Measurements from ENCODE around the gene PPM1H. TPM values are rescaled to one million over a fixed set of nuclear protein-coding genes. Genes with fewer than 3 reads are reported as not detected.

PPM1H gene
- total and polyA plus RNA-seq, 7 donors, result 0.92 to 4.3 (median 3.0) TPM

DNA sequence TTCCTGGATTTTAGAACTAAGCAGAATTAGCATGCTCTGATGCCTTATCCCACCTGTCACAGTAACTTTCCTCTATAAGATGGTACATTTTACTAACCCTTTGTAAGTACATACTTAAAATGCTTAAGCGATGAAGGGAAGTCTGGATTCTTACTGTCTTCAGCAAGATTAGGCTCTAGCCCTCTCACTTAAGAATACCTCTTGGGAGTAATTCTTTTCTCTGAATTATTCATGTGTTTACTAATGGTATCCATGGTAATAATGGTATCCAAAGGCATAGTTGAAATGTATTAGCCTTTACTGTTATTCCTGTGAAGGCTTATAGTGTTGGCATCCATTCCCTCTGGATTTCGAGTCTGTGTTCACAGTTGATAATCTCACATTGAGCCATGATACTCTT is 291.5 kb downstream of the PPM1H start:
- WGBS, 2 donors, result 91 to 96% methylated on average over 2 of the region's 2 CpGs
- no peak for DNase-seq

DNA sequence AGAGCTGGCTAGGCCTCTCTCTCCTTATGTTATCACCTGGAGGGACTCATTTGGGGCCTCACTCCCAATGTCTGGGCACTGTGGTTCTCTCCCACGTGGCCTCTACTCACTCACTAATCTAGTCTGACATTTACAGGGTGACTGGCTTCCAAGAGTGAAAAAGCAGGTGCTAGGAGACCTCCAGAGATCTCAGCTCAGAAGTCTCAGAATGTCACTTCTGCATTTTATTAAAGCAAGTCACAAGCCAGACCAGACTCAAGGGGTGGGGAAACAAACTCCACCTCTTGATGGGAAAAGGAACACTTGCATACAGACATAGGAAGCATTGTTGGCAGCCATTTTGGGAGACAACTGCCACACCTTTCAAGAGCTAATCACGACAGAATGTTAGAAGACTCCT is 292.5 kb downstream of the PPM1H start:
- WGBS, 2 donors, result 68 to 86% methylated on average over 2 of the region's 2 CpGs
- Histone ChIP-seq H3K9me3 (no peaks in the 10 kb centered on the region), H3K27ac (no peak overlapping the region), H3K36me3 (no peaks in the 10 kb centered on the region), H3K4me1 (no peaks in the 10 kb centered on the region), H3K4me3 (no peak overlapping the region), H3K27me3 (no peaks in the 10 kb centered on the region)
- TF ChIP-seq POLR2AphosphoS5 (IDR thresholded peaks at IDR 0.05) (no peak), EP300 (IDR thresholded peaks at IDR 0.05) (no peak), POLR2A (IDR thresholded peaks at IDR 0.05) (no peak)
- TF ChIP-seq, protein P1, sequence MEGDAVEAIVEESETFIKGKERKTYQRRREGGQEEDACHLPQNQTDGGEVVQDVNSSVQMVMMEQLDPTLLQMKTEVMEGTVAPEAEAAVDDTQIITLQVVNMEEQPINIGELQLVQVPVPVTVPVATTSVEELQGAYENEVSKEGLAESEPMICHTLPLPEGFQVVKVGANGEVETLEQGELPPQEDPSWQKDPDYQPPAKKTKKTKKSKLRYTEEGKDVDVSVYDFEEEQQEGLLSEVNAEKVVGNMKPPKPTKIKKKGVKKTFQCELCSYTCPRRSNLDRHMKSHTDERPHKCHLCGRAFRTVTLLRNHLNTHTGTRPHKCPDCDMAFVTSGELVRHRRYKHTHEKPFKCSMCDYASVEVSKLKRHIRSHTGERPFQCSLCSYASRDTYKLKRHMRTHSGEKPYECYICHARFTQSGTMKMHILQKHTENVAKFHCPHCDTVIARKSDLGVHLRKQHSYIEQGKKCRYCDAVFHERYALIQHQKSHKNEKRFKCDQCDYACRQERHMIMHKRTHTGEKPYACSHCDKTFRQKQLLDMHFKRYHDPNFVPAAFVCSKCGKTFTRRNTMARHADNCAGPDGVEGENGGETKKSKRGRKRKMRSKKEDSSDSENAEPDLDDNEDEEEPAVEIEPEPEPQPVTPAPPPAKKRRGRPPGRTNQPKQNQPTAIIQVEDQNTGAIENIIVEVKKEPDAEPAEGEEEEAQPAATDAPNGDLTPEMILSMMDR (IDR thresholded peaks at IDR 0.05), result no peak
- intact Hi-C loops (cut with DNase I), result no loop called here
- DNase-seq, result no peak

More for the DNA sequence above, 291.5 kb downstream of the PPM1H start:
- Histone ChIP-seq H3K27me3 (no peaks in the 10 kb centered on the region), H3K9me3 (no peaks in the 10 kb centered on the region), H3K4me1 (no peaks in the 10 kb centered on the region), H3K4me3 (no peak overlapping the region), H3K27ac (no peak overlapping the region), H3K36me3 (no peaks in the 10 kb centered on the region)
- TF ChIP-seq POLR2AphosphoS5 (IDR thresholded peaks at IDR 0.05), result no peak
- TF ChIP-seq POLR2A (IDR thresholded peaks at IDR 0.05), result no peak
- TF ChIP-seq, protein P1 (IDR thresholded peaks at IDR 0.05), result no peak
- no peak for TF ChIP-seq EP300 (IDR thresholded peaks at IDR 0.05)
- intact Hi-C loops (cut with DNase I), result no loop called here

DNA sequence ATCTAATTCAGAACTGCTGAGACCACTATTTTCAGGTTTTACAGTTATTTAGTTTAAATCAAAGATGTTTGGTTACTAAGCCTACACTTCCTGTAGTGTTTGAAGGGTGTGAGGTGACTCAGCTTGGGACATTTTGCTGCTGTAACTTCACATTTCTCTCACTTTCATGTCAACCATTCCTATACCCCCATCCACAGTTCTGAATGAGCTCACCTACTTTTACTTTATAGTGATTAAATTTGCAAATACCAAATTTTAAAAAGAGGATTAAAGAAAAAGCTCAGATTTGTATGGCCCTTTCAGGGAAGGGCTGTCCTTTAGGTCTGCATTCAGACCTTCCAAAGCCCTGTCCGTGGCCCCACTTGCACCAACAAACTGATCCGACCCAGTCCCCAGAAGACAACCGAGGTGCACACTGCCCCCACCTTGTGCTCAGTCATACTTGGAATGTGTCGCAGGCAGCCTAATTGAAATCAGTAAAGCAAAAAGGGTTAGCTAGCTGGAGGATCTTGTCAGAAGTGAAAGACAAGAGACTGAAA is 294.0 kb downstream of the PPM1H start:
- intact Hi-C loops (cut with DNase I), result no loop called here
- no peaks in the 10 kb centered on the region for H3K9me3 ChIP-seq
- no peaks in the 10 kb centered on the region for H3K4me1 ChIP-seq
- no peak overlapping the region for H3K27ac ChIP-seq
- H3K36me3 ChIP-seq, result no peaks in the 10 kb centered on the region
- no peak for TF ChIP-seq POLR2AphosphoS5 (IDR thresholded peaks at IDR 0.05)
- TF ChIP-seq, protein P1 (IDR thresholded peaks at IDR 0.05), result no peak
- no peak for TF ChIP-seq POLR2A (IDR thresholded peaks at IDR 0.05)
- TF ChIP-seq EP300 (IDR thresholded peaks at IDR 0.05), result no peak
- no peak for DNase-seq
- whole genome bisulfite sequencing, 2 donors, result 80 to 81% methylated on average over 4 of the region's 4 CpGs
- H3K4me3 ChIP-seq, result no peak overlapping the region
- no peaks in the 10 kb centered on the region for H3K27me3 ChIP-seq

DNA sequence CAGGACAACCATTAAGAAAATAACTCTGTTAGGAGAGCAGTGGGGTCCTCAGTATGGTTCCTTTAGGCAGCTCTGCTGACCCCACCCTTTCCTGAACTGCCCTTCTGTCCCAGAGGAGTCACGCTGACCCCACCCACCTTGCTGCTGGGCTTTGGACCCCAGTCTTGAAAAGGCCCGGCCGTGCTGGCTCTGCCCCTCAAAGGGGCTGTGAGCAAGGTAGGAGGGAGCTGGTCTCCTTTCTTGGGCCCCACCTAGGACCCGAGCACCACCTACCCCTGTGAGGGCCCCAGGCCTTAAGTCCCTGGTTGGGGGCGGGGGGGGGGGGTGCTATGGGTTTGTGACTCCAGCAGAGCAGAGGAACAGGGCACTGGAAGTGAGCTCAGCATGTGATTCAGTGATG is 297.3 kb downstream of the PPM1H start:
- Histone ChIP-seq H3K4me1 (peaks cover 0 to 6% (median 4%) of the 10 kb centered on the region in 4 donors), H3K27ac (no peak overlapping the region), H3K4me3 (no peak overlapping the region), H3K9me3 (no peaks in the 10 kb centered on the region), H3K27me3 (no peaks in the 10 kb centered on the region), H3K36me3 (no peaks in the 10 kb centered on the region)
- 82 to 83% methylated on average over 5 of the region's 5 CpGs for WGBS, 2 donors
- intact Hi-C loops (cut with DNase I), result no loop called here
- no peak for DNase-seq
- TF ChIP-seq POLR2AphosphoS5 (IDR thresholded peaks at IDR 0.05) (no peak), POLR2A (IDR thresholded peaks at IDR 0.05) (no peak)
- TF ChIP-seq, protein P1 (IDR thresholded peaks at IDR 0.05), result no peak

DNA sequence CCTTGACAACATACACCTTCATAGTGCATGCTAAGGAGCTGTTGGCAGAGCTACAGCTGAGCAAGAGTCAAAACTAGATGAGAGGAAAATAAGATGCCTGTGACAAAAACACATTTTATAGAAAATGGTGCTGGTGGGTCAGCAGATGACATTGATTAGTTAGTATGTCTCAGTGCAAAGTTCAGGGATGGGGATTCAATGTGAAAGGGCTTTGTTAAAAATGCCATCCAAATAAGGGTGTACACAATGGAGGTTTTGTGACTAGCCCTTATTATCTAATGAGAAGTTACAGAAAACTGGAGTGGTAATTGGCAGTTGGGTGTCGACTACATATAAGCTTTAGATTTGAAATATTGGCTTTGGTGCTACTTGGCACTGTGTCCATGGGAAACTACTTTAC is 299.3 kb downstream of the PPM1H start:
- no peak overlapping the region for H3K27ac ChIP-seq
- no peaks in the 10 kb centered on the region for H3K9me3 ChIP-seq
- H3K36me3 ChIP-seq, result no peaks in the 10 kb centered on the region
- WGBS, 2 donors, result 79 to 84% methylated on average over 1 of the region's 1 CpG
- no peaks in the 10 kb centered on the region for H3K27me3 ChIP-seq
- peaks cover 0 to 20% (median 12%) of the 10 kb centered on the region in 4 donors for H3K4me1 ChIP-seq
- no peak overlapping the region for H3K4me3 ChIP-seq
- TF ChIP-seq POLR2A (IDR thresholded peaks at IDR 0.05), result no peak
- TF ChIP-seq, protein P1 (IDR thresholded peaks at IDR 0.05), result no peak
- TF ChIP-seq EP300 (IDR thresholded peaks at IDR 0.05), result no peak
- no peak for TF ChIP-seq POLR2AphosphoS5 (IDR thresholded peaks at IDR 0.05)
- intact Hi-C loops (cut with DNase I), result no loop called here
- DNase-seq, result no peak

Measured in sigmoid colon (tissue), 7 donors.